Lower leg skin (tissue), 3 donors: ENCODE measurements around the gene BTG1.

Experiments
- POLR2A ChIP-seq, 2 donors: fragments of 450-650 bp; IDR thresholded peaks; one replicate each; pipeline ENCODE4 v1.6.1; 2016 to 2017; ENCODE audit warnings: antibody characterized with exemption in 2 of 2, mild to moderate bottlenecking in 1 of 2, moderate library complexity in 1 of 2
- TF ChIP-seq, protein P1 (sequence below), 3 donors: fragments of 450-650 bp; IDR thresholded peaks; one replicate each; pipeline ENCODE4 v1.5.1; 2016; ENCODE audit warnings: antibody characterized with exemption in 3 of 3, mild to moderate bottlenecking in 3 of 3, moderate library complexity in 2 of 3

- TF ChIP-seq, protein P1, sequence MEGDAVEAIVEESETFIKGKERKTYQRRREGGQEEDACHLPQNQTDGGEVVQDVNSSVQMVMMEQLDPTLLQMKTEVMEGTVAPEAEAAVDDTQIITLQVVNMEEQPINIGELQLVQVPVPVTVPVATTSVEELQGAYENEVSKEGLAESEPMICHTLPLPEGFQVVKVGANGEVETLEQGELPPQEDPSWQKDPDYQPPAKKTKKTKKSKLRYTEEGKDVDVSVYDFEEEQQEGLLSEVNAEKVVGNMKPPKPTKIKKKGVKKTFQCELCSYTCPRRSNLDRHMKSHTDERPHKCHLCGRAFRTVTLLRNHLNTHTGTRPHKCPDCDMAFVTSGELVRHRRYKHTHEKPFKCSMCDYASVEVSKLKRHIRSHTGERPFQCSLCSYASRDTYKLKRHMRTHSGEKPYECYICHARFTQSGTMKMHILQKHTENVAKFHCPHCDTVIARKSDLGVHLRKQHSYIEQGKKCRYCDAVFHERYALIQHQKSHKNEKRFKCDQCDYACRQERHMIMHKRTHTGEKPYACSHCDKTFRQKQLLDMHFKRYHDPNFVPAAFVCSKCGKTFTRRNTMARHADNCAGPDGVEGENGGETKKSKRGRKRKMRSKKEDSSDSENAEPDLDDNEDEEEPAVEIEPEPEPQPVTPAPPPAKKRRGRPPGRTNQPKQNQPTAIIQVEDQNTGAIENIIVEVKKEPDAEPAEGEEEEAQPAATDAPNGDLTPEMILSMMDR (IDR thresholded peaks at IDR 0.05): no peak
- TF ChIP-seq POLR2A (IDR thresholded peaks at IDR 0.05): no peak
These were observed 10.5 kb upstream of the BTG1 start for GRCh38 chr12:92156139-92156538.
